HepG2 (cell line): ENCODE data around the gene PLG. TPM values are rescaled to one million over a fixed set of nuclear protein-coding genes. Genes with fewer than 3 reads are reported as not detected.
"Not testable (repeated sequence)": the region's sequence is repeated elsewhere in the genome, so short reads cannot be mapped to it uniquely, and the experiment has no call there.

Experiments used
- ATAC-seq: fragments of 200-7000 bp; cut with Tn5 transposase; 3 replicates; pipeline ENCODE4 v1.9.1; 2020; ENCODE audit warnings: mild to moderate bottlenecking, moderate library complexity
- BruUV-seq: library from RNA; stranded (reverse); fragments of 400-500 nt; replicated peaks from 2 replicates; lab custom pipeline; 2021; lab: Mats Ljungman, UMichigan
- CTCF ChIA-PET: fragments of 300-600 bp; formaldehyde crosslinking; extraction: SDS; loops from one replicate; lab custom pipeline; 2021; ENCODE audit warnings: low total read pairs, inconsistent platforms, low intra/inter-chr PET ratio; lab: Yijun Ruan, JAX
- POLR2A ChIA-PET: fragments of 350-600 bp; sonication (Branson Sonifier 250); formaldehyde crosslinking; loops from one replicate; lab custom pipeline; 2020; ENCODE audit warnings: antibody characterized with exemption, inconsistent platforms; lab: Yijun Ruan, JAX
- DNase-seq: peaks from one replicate; pipeline ENCODE4 v3.0.0-alpha.2; 2015; ENCODE audit warnings: low spot score
- FAIRE-seq: peaks from 3 replicates; lab custom pipeline; 2011; peaks lifted over from hg19 to GRCh38; lab: Jason Lieb, UNC
- H2AFZ ChIP-seq: one replicate; pipeline ENCODE4 v1.6.1; 2011; ENCODE audit warnings: low read length, inconsistent platforms
- H3K27ac ChIP-seq: fragments of 300-600 bp; 3 replicates; pipeline ENCODE4 v1.8.0; 2011; ENCODE audit warnings: mixed run types, mild to moderate bottlenecking, mixed read lengths, low read length, inconsistent platforms; ENCODE audit not compliant: insufficient read depth; ENCODE audit errors: extremely low read length
- H3K27me3 ChIP-seq, 2 experiments: fragments of 200-600 bp in 1 of 2; 2 replicates in 1 of 2; 3 replicates in 1 of 2; pipeline versions ENCODE4 v1.6.0 to v1.8.0; 2011; ENCODE audit warnings: low read length in 2 of 2, mild to moderate bottlenecking in 2 of 2, moderate library complexity in 2 of 2, inconsistent platforms in 1 of 2; ENCODE audit not compliant: insufficient read depth in 2 of 2, control insufficient read depth in 1 of 2
- H3K36me3 ChIP-seq, 2 experiments: fragments of 200-600 bp in 1 of 2; replicated peaks in 1 of 2; 2 replicates in 1 of 2; 3 replicates in 1 of 2; pipeline versions ENCODE4 v1.5.1 to v1.8.0; 2011; ENCODE audit warnings: low read length in 2 of 2, inconsistent platforms in 1 of 2; ENCODE audit not compliant: insufficient read depth in 2 of 2, control insufficient read depth in 1 of 2
- H3K4me1 ChIP-seq: 2 replicates; pipeline ENCODE4 v1.5.1; 2012; ENCODE audit warnings: low read length, inconsistent platforms; ENCODE audit not compliant: insufficient read depth
- H3K4me2 ChIP-seq: 2 replicates; pipeline ENCODE4 v1.6.0; 2011; ENCODE audit warnings: low read depth, low read length, inconsistent platforms
- H3K4me3 ChIP-seq, 3 experiments: fragments of 200-600 bp in 1 of 3; sonication (generic), shearing (Covaris generic) in 1 of 3; replicated peaks in 1 of 3; 2 replicates each; pipeline ENCODE4 v1.5.1; 2011 to 2016; ENCODE audit warnings: low read length in 3 of 3, inconsistent platforms in 2 of 3, low read depth in 2 of 3, mild to moderate bottlenecking in 2 of 3, control low read depth in 1 of 3, mixed read lengths in 1 of 3; ENCODE audit not compliant: insufficient read depth in 1 of 3
- H3K79me2 ChIP-seq: one replicate; pipeline ENCODE4 v1.6.1; 2011; ENCODE audit warnings: low read length, inconsistent platforms; ENCODE audit not compliant: insufficient read depth
- H3K9ac ChIP-seq: 2 replicates; pipeline ENCODE4 v1.6.0; 2011; ENCODE audit warnings: mild to moderate bottlenecking, low read depth, low read length, inconsistent platforms; ENCODE audit not compliant: insufficient read depth
- H3K9me3 ChIP-seq: 2 replicates; pipeline ENCODE4 v1.5.1; 2012; ENCODE audit warnings: mild to moderate bottlenecking, low read length
- H4K20me1 ChIP-seq: 2 replicates; pipeline ENCODE4 v1.6.0; 2011; ENCODE audit warnings: inconsistent platforms, mild to moderate bottlenecking, low read length, moderate library complexity; ENCODE audit not compliant: insufficient read depth
- CCAR2 ChIP-seq: fragments of 200-400 bp; formaldehyde crosslinking; optimal IDR thresholded peaks from 2 replicates; pipeline ENCODE3; 2018; ENCODE audit warnings: low read depth, mild to moderate bottlenecking, low read length, moderate library complexity
- CEBPG ChIP-seq: IDR thresholded peaks from 2 replicates; pipeline ENCODE4 v1.6.1; 2016
- CTCF ChIP-seq: sonication (generic); formaldehyde crosslinking; IDR thresholded peaks from 2 replicates; pipeline ENCODE4 v1.5.0; 2020; ENCODE audit warnings: mild to moderate bottlenecking, missing genetic modification reagents, moderate library complexity
- IKZF5 ChIP-seq: IDR thresholded peaks from 2 replicates; pipeline ENCODE4 v1.6.1; 2018; ENCODE audit warnings: missing genetic modification reagents, mild to moderate bottlenecking, missing compliant biosample characterization
- NBN ChIP-seq: fragments of 450-650 bp; conservative IDR thresholded peaks from 2 replicates; pipeline ENCODE4 v1.6.1; 2017
- NFKBIZ ChIP-seq: IDR thresholded peaks from 2 replicates; pipeline ENCODE4 v1.6.1; 2018; ENCODE audit warnings: missing genetic modification reagents, missing compliant biosample characterization
- RAD21 ChIP-seq: fragments of 450-650 bp; formaldehyde crosslinking; IDR thresholded peaks from 2 replicates; pipeline ENCODE4 v1.5.0; 2020; ENCODE audit warnings: mild to moderate bottlenecking
- SALL1 ChIP-seq: sonication (generic); formaldehyde crosslinking; IDR thresholded peaks from 2 replicates; pipeline ENCODE4 v1.8.0; 2022; ENCODE audit warnings: mild to moderate bottlenecking, missing genetic modification reagents
- SMC3 ChIP-seq: IDR thresholded peaks from 2 replicates; pipeline ENCODE4 v1.6.1; 2011; ENCODE audit warnings: low read length, improper control_type of control experiment
- STAG1 ChIP-seq: sonication (generic); formaldehyde crosslinking; IDR thresholded peaks from 2 replicates; pipeline ENCODE4 v1.4.0; 2020; ENCODE audit warnings: missing genetic modification reagents
- XRCC5 ChIP-seq: fragments of 200-400 bp; formaldehyde crosslinking; optimal IDR thresholded peaks from 2 replicates; pipeline ENCODE3; 2017; ENCODE audit warnings: mild to moderate bottlenecking, low read length
- ZNF143 ChIP-seq: sonication (generic); formaldehyde crosslinking; IDR thresholded peaks from 2 replicates; pipeline ENCODE4 v1.4.0; 2020; ENCODE audit warnings: missing genetic modification reagents
- ZNF737 ChIP-seq: sonication (generic); formaldehyde crosslinking; IDR thresholded peaks from 2 replicates; pipeline ENCODE4 v1.5.0; 2020; ENCODE audit warnings: missing genetic modification reagents, mild to moderate bottlenecking, borderline replicate concordance
- WGBS: methylation state at CpG from one replicate; pipeline ENCODE4 v1.1.6; 2017; ENCODE audit warnings: low lambda C conversion rate; 5-methylcytosine and 5-hydroxymethylcytosine counted together
- in situ Hi-C: cut with HindIII; loops from 2 replicates; pipeline ENCODE4 v1.10.0; 2017; ENCODE audit warnings: low pct_unique_long_range_greater_than_20kb; ENCODE audit not compliant: extremely low pct_ligation_motif_present
- intact Hi-C: fragments of 100-400 bp; cut with micrococcal nuclease; formaldehyde crosslinking; loops from one replicate; pipeline ENCODE4 v1.10.0; 2022; ENCODE audit not compliant: unreplicated experiment
- polyA plus RNA-seq, 8 experiments: library from polyadenylated mRNA; depleted of rRNA in 3 of 8; stranded (reverse) in 7 of 8; unstranded in 1 of 8; fragments of >200 nt; fragmentation: Illumina TruSeq in 4 of 8; extraction: Trizol in 4 of 8; gene quantifications; 2 replicates each; pipeline versions ENCODE4 v1.2.1 to v1.2.3, GENCODE V29; 2011 to 2016; ENCODE audit warnings: low read depth in 4 of 8, missing spikeins in 1 of 8, mixed read lengths in 1 of 8; ENCODE audit not compliant: insufficient read depth in 1 of 8
- total RNA-seq, 5 experiments: library from RNA; depleted of rRNA; stranded (reverse); fragments of >200 nt; fragmentation: Illumina TruSeq; extraction: Trizol; gene quantifications; 2 replicates each; pipeline ENCODE4 v1.2.3, GENCODE V29; 2016; ENCODE audit warnings: low read depth in 1 of 5

PLG gene
- total and polyA plus RNA-seq, 2 of the 13 experiments (the other 11 are each of a cell fraction or from before 2014, with no cell fraction given): 1.7 to 10.7 TPM

- ChIA-PET CTCF (interaction anchor here (0.7 to 1.7 kb wide), 4 partner anchors 17 to 624 kb away, joined by 3 to 7 read pairs (median 4); no protein-coding TSS in a partner anchor), POLR2A (no interaction called here)
- Histone ChIP-seq H3K79me2 (no peaks in the 10 kb centered on the region), H3K36me3 (no peaks in the 10 kb centered on the region), H3K9me3 (no peaks in the 10 kb centered on the region), H2AFZ (no peak overlapping the region), H3K4me1 (no peaks in the 10 kb centered on the region), H3K27ac (no peak overlapping the region), H3K9ac (no peak overlapping the region), H3K4me3 (no peak overlapping the region), H3K27me3 (no peaks in the 10 kb centered on the region), H3K4me2 (no peak overlapping the region), H4K20me1 (no peaks in the 10 kb centered on the region)
- 43% methylated on average over 5 of the region's 5 CpGs for WGBS
- in situ Hi-C loops (no loop called here), intact Hi-C loops (loop anchor here (5.0 kb wide), 1 partner anchor 622 kb away; no protein-coding TSS in a partner anchor)
- no peak for TF ChIP-seq IKZF5
- TF ChIP-seq CCAR2: peak; percentile 44
- peak; percentile 46 for TF ChIP-seq SMC3
- peak; percentile 73 for TF ChIP-seq CTCF (CRISPR knock-in tag)
- 0 out of 2 replicates have a peak, but pooled peaks have one; percentile 26 for TF ChIP-seq CEBPG
- TF ChIP-seq RAD21 (CRISPR knock-in tag): peak; percentile 45; the same call in 1 of the 2 replicates
- peak; percentile 29 for TF ChIP-seq XRCC5
- TF ChIP-seq NFKBIZ: peak; percentile 97; the same call in 1 of the 2 replicates
- peak; percentile 29; the same call in 1 of the 2 replicates for TF ChIP-seq SALL1 (CRISPR knock-in tag)
- TF ChIP-seq ZNF737 (CRISPR knock-in tag): no peak
- TF ChIP-seq NBN: no peak
- peak; percentile 85 for TF ChIP-seq STAG1
- TF ChIP-seq ZNF143 (CRISPR knock-in tag): 0 out of 2 replicates have a peak, but pooled peaks have one; percentile 19
- peak; percentile 18 for DNase-seq
- FAIRE-seq: peak; percentile 74
- no TSS peak for BruUV-seq
- peak; percentile 93 for ATAC-seq
Measured at GRCh38 chr6:160750276-160750689, 48.2 kb downstream of the PLG start.

GRCh38 chr6:160753211-160753610 lies 51.2 kb downstream of the PLG start:
- POLR2A ChIA-PET, H4K20me1 ChIP-seq, DNase-seq, H3K4me2 ChIP-seq, H3K27me3 ChIP-seq, H3K4me1 ChIP-seq, H3K9ac ChIP-seq, CTCF ChIA-PET, BruUV-seq, H3K79me2 ChIP-seq, in situ Hi-C loops, ATAC-seq, H3K36me3 ChIP-seq, H2AFZ ChIP-seq, H3K4me3 ChIP-seq, H3K27ac ChIP-seq, FAIRE-seq, H3K9me3 ChIP-seq: not testable (repeated sequence)
- 53% methylated on average over 4 of the region's 4 CpGs for WGBS
- intact Hi-C loops: loop anchor here (5.0 kb wide), 1 partner anchor 619 kb away; no protein-coding TSS in a partner anchor
